ENCODE results near the gene ROPN1L. TPM values are rescaled to one million over a fixed set of nuclear protein-coding genes. Genes with fewer than 3 reads are reported as not detected.

Gene ROPN1L
- total and polyA plus RNA-seq, 2 of the 8 experiments (the other 6 are each of a cell fraction or from before 2014, with no cell fraction given) = 0.24 to 0.73 TPM

- FAIRE-seq = no peak
- TF ChIP-seq TAF1 (IDR thresholded peaks at IDR 0.05; ENCODE audit: low read depth, low read length) (no peak), POU5F1 (IDR thresholded peaks at IDR 0.05; ENCODE audit: low read depth, low read length) (no peak), FOSL1 (IDR thresholded peaks at IDR 0.05; ENCODE audit: insufficient read depth, low read depth, low read length) (no peak), GABPA (IDR thresholded peaks at IDR 0.05; ENCODE audit: borderline replicate concordance, insufficient read depth, low read length) (no peak), SP2 (IDR thresholded peaks at IDR 0.05; ENCODE audit: low read length) (no peak), HDAC2 (IDR thresholded peaks at IDR 0.05; ENCODE audit: borderline replicate concordance in 1 of 2, low read depth in 2 of 2, low read length in 2 of 2) (no peak), SAP30 (IDR thresholded peaks at IDR 0.05; ENCODE audit: insufficient read depth, insufficient replicate concordance, low read length) (no peak), POLR2A (IDR thresholded peaks at IDR 0.05; ENCODE audit: control extremely low read depth in 1 of 2, low read depth in 2 of 2, low read length in 2 of 2) (no peak), TCF12 (IDR thresholded peaks at IDR 0.05; ENCODE audit: low read depth, low read length) (no peak), TBP (IDR thresholded peaks at IDR 0.05; ENCODE audit: low read depth, low read length) (no peak), KDM1A (IDR thresholded peaks at IDR 0.05; ENCODE audit: borderline replicate concordance, low read length) (no peak)
Observed at GRCh38 chr5:10416868-10417267, 24.8 kb upstream of the ROPN1L start.

More at GRCh38 chr5:10416868-10417267, 24.8 kb upstream of the ROPN1L start:
- Histone ChIP-seq H3K4me2 (ENCODE audit: insufficient read depth in 1 of 2, low read depth in 2 of 2, low read length in 2 of 2) (no peak overlapping the region), H2BK120ac (replicated peaks; ENCODE audit: low read depth, low read length) (no peak overlapping the region), H2AFZ (ENCODE audit: low read length) (no peak overlapping the region), H3K56ac (replicated peaks; ENCODE audit: insufficient read length, low read depth, low read length) (no peak overlapping the region), H2AK5ac (ENCODE audit: low read depth, low read length) (no peak overlapping the region), H2BK15ac (ENCODE audit: low read length) (no peak overlapping the region), H3K9ac (replicated peaks in 1 of 4; ENCODE audit: extremely low read depth in 1 of 4, low read depth in 3 of 4, low read length in 3 of 4) (no peak overlapping the region), H2BK20ac (ENCODE audit: low read length) (no peak overlapping the region), H2BK5ac (ENCODE audit: low read depth, low read length) (no peak overlapping the region), H2BK12ac (ENCODE audit: low read depth, low read length) (no peak overlapping the region), H3K4me3 (ENCODE audit: extremely low read depth in 1 of 4, insufficient read depth in 2 of 4, low read depth in 3 of 4, low read length in 4 of 4) (no peak overlapping the region), H3K4me1 (replicated peaks in 1 of 4; ENCODE audit: control insufficient read depth in 3 of 4, insufficient read depth in 4 of 4, low read length in 3 of 4) (no peaks in the 10 kb centered on the region), H3K9me3 (ENCODE audit: insufficient read depth in 2 of 2, low read depth in 1 of 2, low read length in 1 of 2) (no peaks in the 10 kb centered on the region), H4K5ac (ENCODE audit: insufficient read length, low read depth, low read length) (no peak overlapping the region), H3K4ac (replicated peaks; ENCODE audit: insufficient read length, low read depth, low read length) (no peak overlapping the region), H3K36me3 (ENCODE audit: control insufficient read depth in 2 of 4, insufficient read depth in 4 of 4, low read length in 3 of 4) (peaks cover 6 to 90% (median 43%) of the 10 kb centered on the region in 4 experiments), H3K23me2 (ENCODE audit: low read depth, low read length) (0 out of 2 replicates have a peak, but pooled peaks cover 2% of the 10 kb centered on the region), H4K8ac (ENCODE audit: extremely low read depth, insufficient read depth, low read length) (no peak overlapping the region), H3K23ac (ENCODE audit: insufficient read length) (no peak overlapping the region), H3K27ac (ENCODE audit: low read depth, low read length) (no peak overlapping the region), H3K27me3 (replicated peaks in 1 of 4; ENCODE audit: control insufficient read depth in 3 of 4, extremely low read depth in 1 of 4, insufficient read depth in 3 of 4, low read length in 3 of 4) (no peaks in the 10 kb centered on the region), H3K79me1 (ENCODE audit: low read depth, low read length) (no peaks in the 10 kb centered on the region), H3K14ac (ENCODE audit: insufficient read length) (no peak overlapping the region), H4K20me1 (replicated peaks in 1 of 2; ENCODE audit: control insufficient read depth in 1 of 2, insufficient read depth in 2 of 2, low read length in 2 of 2) (peaks cover 0 to 6% of the 10 kb centered on the region in 2 experiments), H4K91ac (replicated peaks; ENCODE audit: insufficient read length, low read length) (no peak overlapping the region), H3K79me2 (ENCODE audit: control insufficient read depth in 1 of 2, insufficient read depth in 2 of 2, low read length in 2 of 2) (no peaks in the 10 kb centered on the region), H3K18ac (ENCODE audit: extremely low read depth, low read length) (no peak overlapping the region)
- ChIA-PET POLR2A (ENCODE audit: partially characterized antibody) (no interaction called here), CTCF (ENCODE audit: partially characterized antibody) (interaction anchor here (1.0 to 1.1 kb wide), 2 partner anchors 24 to 133 kb away, joined by 3 read pairs; no protein-coding TSS in a partner anchor)
- 93% methylated on average over 3 of the region's 3 CpGs; no CpG with 5 or more reads in 1 of the 2 experiments for WGBS, 2 experiments (ENCODE audit: extremely low coverage in 1 of 2, insufficient coverage in 1 of 2, insufficient read length in 1 of 2, insufficient replicate concordance in 2 of 2, low coverage in 1 of 2, low lambda C conversion rate in 2 of 2, missing lambda C conversion rate in 1 of 2)
- no peak for DNase-seq (ENCODE audit: low read depth in 1 of 2, low spot score in 2 of 2)

All from H1 (cell line).